Measurements from ENCODE around the gene OVOL2.

OVOL2 gene

GRCh38 chr20:18024606-18025127, 33.0 kb downstream of the OVOL2 start:
- no peak for TF ChIP-seq CTCF (conservative IDR thresholded peaks at IDR 0.05; ENCODE audit: low read depth, low read length)
- Histone ChIP-seq H3K4me1 (ENCODE audit: low read depth, poor library complexity, severe bottlenecking) (no peaks in the 10 kb centered on the region), H3K27me3 (ENCODE audit: insufficient read depth, low read depth) (no peaks in the 10 kb centered on the region), H4K20me1 (ENCODE audit: insufficient read depth) (no peaks in the 10 kb centered on the region), H3K4me2 (no peak overlapping the region), H2AFZ (ENCODE audit: low read depth) (no peak overlapping the region), H3K79me2 (ENCODE audit: insufficient read depth, low read depth) (no peaks in the 10 kb centered on the region), H3K27ac (no peak overlapping the region), H3K9ac (no peak overlapping the region), H3K4me3 (IDR thresholded peaks at IDR 0.05; ENCODE audit: insufficient read depth, low read depth, low read length) (no peak overlapping the region), H3K36me3 (ENCODE audit: insufficient read depth) (no peaks in the 10 kb centered on the region)

GRCh38 chr20:18020931-18021330, 36.8 kb downstream of the OVOL2 start:
- Histone ChIP-seq H3K27me3 (ENCODE audit: insufficient read depth, low read depth) (no peaks in the 10 kb centered on the region), H3K36me3 (ENCODE audit: insufficient read depth) (no peaks in the 10 kb centered on the region), H3K79me2 (ENCODE audit: insufficient read depth, low read depth) (no peaks in the 10 kb centered on the region), H3K4me3 (IDR thresholded peaks at IDR 0.05; ENCODE audit: insufficient read depth, low read depth, low read length) (no peak overlapping the region), H4K20me1 (ENCODE audit: insufficient read depth) (no peaks in the 10 kb centered on the region), H2AFZ (ENCODE audit: low read depth) (no peak overlapping the region), H3K9ac (no peak overlapping the region), H3K4me2 (no peak overlapping the region), H3K27ac (no peak overlapping the region), H3K4me1 (ENCODE audit: low read depth, poor library complexity, severe bottlenecking) (no peaks in the 10 kb centered on the region)
- TF ChIP-seq CTCF (conservative IDR thresholded peaks at IDR 0.05; ENCODE audit: low read depth, low read length), result no peak

- Histone ChIP-seq H3K27me3 (ENCODE audit: insufficient read depth, low read depth) (no peaks in the 10 kb centered on the region), H3K9ac (no peak overlapping the region), H3K79me2 (ENCODE audit: insufficient read depth, low read depth) (no peaks in the 10 kb centered on the region), H3K4me1 (ENCODE audit: low read depth, poor library complexity, severe bottlenecking) (no peaks in the 10 kb centered on the region), H3K27ac (no peak overlapping the region), H3K4me3 (IDR thresholded peaks at IDR 0.05; ENCODE audit: insufficient read depth, low read depth, low read length) (no peak overlapping the region), H3K4me2 (no peak overlapping the region), H4K20me1 (ENCODE audit: insufficient read depth) (no peaks in the 10 kb centered on the region), H3K36me3 (ENCODE audit: insufficient read depth) (no peaks in the 10 kb centered on the region), H2AFZ (ENCODE audit: low read depth) (no peak overlapping the region)
- 0 out of 2 replicates have a peak, but pooled peaks have one; percentile 11 for TF ChIP-seq CTCF (conservative IDR thresholded peaks at IDR 0.05; ENCODE audit: low read depth, low read length)
Measured at GRCh38 chr20:18019068-18019467, 38.6 kb downstream of the OVOL2 start.

GRCh38 chr20:18018100-18018499, 39.6 kb downstream of the OVOL2 start:
- Histone ChIP-seq H3K4me1 (ENCODE audit: low read depth, poor library complexity, severe bottlenecking) (no peaks in the 10 kb centered on the region), H2AFZ (ENCODE audit: low read depth) (no peak overlapping the region), H3K4me3 (IDR thresholded peaks at IDR 0.05; ENCODE audit: insufficient read depth, low read depth, low read length) (no peak overlapping the region), H3K27me3 (ENCODE audit: insufficient read depth, low read depth) (no peaks in the 10 kb centered on the region), H3K79me2 (ENCODE audit: insufficient read depth, low read depth) (no peaks in the 10 kb centered on the region), H3K36me3 (ENCODE audit: insufficient read depth) (no peaks in the 10 kb centered on the region), H3K4me2 (no peak overlapping the region), H4K20me1 (ENCODE audit: insufficient read depth) (no peaks in the 10 kb centered on the region), H3K27ac (no peak overlapping the region), H3K9ac (no peak overlapping the region)
- no peak for TF ChIP-seq CTCF (conservative IDR thresholded peaks at IDR 0.05; ENCODE audit: low read depth, low read length)
